ENCODE results near the gene SLC41A3. TPM values are rescaled to one million over a fixed set of nuclear protein-coding genes. Genes with fewer than 3 reads are reported as not detected.
"Not testable (repeated sequence)": the region's sequence is repeated elsewhere in the genome, so short reads cannot be mapped to it uniquely, and the experiment has no call there.

Gene SLC41A3
- total RNA-seq, 1 donor = 25.3 TPM

DNA sequence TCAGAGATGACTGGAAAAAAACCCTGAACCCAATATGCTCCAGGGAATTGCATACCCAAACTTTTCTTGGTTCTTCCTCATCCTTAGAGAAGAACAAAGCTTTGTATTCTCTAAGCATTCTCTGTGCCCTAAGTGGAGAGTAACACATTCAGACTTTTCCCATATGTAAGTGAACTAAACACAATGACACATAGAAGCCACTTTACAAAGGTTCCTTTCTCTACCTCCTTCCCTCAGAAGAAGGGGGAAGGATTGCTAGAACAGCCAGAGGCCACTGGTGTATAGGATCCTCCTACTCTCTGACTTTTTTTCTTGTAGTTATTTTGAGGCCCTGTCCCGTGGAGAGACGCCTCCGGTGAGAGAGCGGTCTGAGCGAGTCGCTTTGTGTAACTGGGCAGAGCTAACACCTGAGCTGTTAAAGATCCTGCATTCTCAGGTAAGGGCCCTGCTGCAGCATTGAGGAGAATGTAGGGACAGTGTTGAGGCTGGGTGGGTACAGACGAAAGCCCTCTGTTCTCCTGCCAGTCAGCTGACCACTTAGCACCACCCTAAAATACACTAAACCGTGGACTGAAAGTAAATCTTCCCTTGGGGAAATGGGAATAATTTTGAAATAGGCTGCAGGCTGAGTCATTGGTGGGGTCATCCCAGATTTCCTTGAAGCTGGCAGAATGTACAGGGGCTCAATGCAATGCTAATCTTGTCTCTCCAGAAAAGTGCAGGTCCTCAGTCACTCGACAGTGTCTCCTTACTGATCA, 108.5 kb downstream of the SLC41A3 start:
- not testable (repeated sequence) for H3K4me3 ChIP-seq (ENCODE audit: low read length); H3K4me1 ChIP-seq (ENCODE audit: insufficient read depth, low read length); H3K9me3 ChIP-seq (ENCODE audit: low read depth, low read length)
- peaks cover 19% of the 10 kb centered on the region for H3K27me3 ChIP-seq (ENCODE audit: insufficient read depth, low read length)

DNA sequence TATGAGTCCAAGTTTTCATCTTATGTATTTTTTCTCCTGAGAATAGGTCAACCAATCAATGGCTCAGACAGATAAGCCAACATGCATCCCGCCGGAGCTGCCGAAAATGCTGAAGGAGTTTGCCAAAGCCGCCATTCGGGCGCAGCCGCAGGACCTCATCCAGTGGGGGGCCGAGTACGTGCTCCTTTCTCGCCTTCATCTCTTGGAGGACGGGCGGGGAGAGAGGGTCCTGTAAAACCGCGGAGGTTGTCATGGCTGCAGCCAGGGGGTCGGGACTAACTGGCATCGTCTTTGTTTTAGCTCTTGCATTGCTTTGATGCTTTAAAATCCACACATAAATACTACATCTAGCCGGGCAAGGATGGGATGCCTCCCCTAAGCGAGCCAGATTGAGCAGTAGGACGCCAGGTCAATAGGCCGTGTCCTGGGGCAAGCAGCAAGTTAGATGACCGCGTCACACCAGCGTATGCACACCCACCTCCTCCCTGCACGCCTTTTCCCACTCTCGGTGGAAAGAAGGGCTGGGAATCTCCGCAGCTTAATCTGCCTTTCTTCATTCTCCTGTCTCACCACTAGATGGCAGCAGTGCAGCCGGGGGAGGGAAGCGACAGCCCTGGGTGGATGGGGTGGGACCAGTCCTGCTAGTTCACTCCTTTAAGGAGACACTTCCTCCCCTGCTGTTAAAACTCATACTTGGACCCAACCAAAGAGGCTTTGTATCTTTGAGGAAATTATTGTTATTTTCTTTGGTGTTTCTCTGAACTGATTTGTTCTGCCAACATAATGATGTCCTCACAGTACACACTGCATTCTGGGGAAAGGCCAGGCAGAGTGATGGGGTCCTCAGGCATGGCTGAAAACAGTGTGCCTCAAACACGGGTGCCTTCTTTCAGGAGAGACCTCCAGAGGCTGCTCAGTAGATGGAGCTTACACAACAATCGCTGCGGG, 111.7 kb downstream of the SLC41A3 start:
- H3K4me3 ChIP-seq (ENCODE audit: low read length); H3K4me1 ChIP-seq (ENCODE audit: insufficient read depth, low read length); H3K9me3 ChIP-seq (ENCODE audit: low read depth, low read length): not testable (repeated sequence)
- peaks cover 23% of the 10 kb centered on the region for H3K27me3 ChIP-seq (ENCODE audit: insufficient read depth, low read length)

DNA sequence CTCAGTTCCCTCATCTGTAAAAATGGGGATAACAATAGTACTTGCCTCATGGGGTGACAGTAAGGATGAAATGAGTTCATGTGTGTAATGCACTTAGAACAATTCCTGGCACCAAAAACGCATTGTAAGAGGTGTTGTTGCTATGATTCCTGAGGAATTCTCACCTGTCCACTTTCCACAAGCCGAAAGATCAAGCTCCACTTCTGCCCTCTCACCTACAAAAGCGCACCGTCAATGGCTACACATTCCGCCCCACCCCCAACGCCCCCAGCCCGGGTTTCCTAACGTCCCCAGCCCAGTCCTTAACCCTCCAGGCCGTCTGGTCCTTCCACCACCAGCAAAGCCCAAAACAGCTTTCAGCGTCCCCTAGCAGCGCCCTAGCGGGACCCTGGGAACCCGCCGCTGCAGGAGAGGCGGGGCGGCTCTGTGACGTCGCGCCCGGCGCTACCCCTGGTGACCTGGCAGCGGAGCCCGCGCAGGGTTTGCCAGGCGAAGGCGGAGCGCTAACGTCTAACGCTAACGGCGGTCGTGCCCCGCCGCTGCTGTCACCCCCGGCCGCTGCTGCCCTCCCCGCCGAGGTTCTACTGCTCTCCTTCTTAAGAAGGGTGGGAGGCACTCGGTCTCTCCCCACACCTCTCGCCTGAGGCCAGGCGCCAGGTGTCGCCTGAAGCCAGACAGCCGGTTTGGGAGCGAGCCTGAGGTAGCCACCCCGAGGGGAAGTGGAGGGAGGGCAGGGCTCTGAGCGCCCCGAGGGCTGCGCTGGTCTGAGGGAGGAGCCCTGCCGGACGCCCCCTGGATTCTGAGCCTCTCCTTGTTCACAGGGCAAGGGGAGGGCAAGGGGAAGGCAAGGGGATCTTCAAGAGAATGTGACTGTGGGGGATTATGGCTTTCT, 115.0 kb downstream of the SLC41A3 start, which contains the start of gene ROPN1B:
Gene ROPN1B, plus strand, starts transcription at position 478 of the 892 bp plus-strand sequence. CDS start 2,877 bp downstream, outside the sequence.
- not testable (repeated sequence) for H3K4me1 ChIP-seq (ENCODE audit: insufficient read depth, low read length); H3K9me3 ChIP-seq (ENCODE audit: low read depth, low read length); H3K4me3 ChIP-seq (ENCODE audit: low read length)
- H3K27me3 ChIP-seq (ENCODE audit: insufficient read depth, low read length) = peaks cover 26% of the 10 kb centered on the region

DNA sequence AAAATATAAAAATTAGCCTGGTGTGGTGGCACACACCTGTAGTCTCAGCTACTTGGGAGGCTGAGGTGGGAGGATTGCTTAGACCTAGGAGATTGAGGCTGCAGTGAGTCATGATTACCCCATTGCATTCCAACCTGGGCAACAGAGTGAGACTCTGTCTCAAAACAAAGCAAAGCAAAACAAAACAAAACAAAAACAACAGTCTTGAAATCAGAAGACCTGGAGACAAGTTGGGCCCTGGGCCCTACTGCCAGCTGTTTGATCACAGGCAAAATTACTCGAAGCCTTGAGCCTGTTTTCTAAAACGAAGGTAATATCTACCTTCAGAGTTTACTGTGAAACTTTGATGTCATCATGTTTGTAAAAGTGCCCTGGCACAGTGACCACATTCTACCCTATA, 115.8 kb downstream of the SLC41A3 start:
- H3K4me3 ChIP-seq (ENCODE audit: low read length); H3K9me3 ChIP-seq (ENCODE audit: low read depth, low read length): not testable (repeated sequence)

DNA sequence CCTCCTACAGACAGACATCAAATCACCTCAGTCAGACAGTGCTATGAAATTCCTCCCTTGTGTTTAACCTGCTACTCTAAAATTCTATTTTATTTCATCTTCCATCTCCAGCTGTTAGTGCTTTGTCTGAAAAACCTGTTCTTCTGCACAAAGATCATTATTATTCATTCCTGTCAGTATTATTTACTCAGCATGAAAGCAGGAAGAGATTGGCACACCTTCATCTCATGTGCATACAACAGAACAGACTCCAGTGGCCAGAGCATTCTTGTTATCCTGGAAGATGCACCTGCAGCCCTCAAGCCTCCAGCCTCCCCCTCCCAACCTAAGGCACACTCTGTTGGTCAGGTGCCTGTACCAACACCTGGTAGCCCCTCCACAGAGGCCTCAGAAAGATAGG, 116.8 kb downstream of the SLC41A3 start:
- peaks cover 24% of the 10 kb centered on the region for H3K27me3 ChIP-seq (ENCODE audit: insufficient read depth, low read length)
- peaks cover 5% of the 10 kb centered on the region for H3K4me1 ChIP-seq (ENCODE audit: insufficient read depth, low read length)
- no peak overlapping the region for H3K4me3 ChIP-seq (ENCODE audit: low read length)
- H3K9me3 ChIP-seq (ENCODE audit: low read depth, low read length) = no peaks in the 10 kb centered on the region

More for the DNA sequence above, 115.8 kb downstream of the SLC41A3 start:
- not testable (repeated sequence) for H3K4me1 ChIP-seq (ENCODE audit: insufficient read depth, low read length)
- H3K27me3 ChIP-seq (ENCODE audit: insufficient read depth, low read length) = peaks cover 26% of the 10 kb centered on the region

DNA sequence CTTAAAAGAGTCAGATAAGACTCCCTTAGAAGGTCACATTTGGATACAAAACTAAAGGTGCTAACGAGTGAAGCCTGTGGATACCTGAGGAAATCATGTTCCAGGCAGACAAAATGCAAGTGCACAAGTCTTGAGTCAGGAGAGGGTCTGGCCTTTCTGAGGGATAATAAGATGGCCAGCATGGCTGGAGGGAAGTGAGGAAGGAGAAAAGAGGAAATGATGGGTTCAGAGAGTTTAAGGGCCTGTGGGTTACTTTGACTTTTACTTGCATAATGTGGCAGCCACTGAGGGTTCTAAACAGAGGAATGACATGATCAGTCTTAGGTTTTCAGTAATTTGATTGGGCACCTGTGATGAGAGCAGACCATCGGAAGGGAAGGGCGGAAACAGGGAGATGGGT, 118.4 kb downstream of the SLC41A3 start:
- no peaks in the 10 kb centered on the region for H3K9me3 ChIP-seq (ENCODE audit: low read depth, low read length)
- H3K27me3 ChIP-seq (ENCODE audit: insufficient read depth, low read length) = peaks cover 8% of the 10 kb centered on the region

DNA sequence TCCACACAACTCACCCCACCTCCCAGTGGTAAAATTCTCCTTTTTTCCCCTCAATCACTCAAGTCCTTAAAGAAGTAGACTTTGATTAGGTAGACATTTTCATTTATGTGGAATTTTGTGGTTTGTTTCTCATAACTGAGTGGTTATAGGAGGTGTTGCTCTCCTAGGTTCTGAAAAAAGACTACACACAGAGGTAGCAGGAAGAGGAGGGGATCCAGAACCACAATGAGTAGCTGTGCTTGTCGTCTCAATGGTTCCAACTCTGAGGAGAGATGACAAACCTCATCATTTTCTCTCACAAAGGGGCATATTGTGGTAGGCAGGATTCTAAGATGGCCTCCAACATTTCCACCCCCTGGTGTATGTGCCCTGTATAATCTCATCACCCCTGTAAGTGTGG, 120.1 kb downstream of the SLC41A3 start:
- H3K27me3 ChIP-seq (ENCODE audit: insufficient read depth, low read length); H3K9me3 ChIP-seq (ENCODE audit: low read depth, low read length); H3K4me3 ChIP-seq (ENCODE audit: low read length); H3K4me1 ChIP-seq (ENCODE audit: insufficient read depth, low read length): not testable (repeated sequence)

More for the DNA sequence above, 118.4 kb downstream of the SLC41A3 start:
- Histone ChIP-seq H3K4me3 (ENCODE audit: low read length) (no peak overlapping the region), H3K4me1 (ENCODE audit: insufficient read depth, low read length) (no peaks in the 10 kb centered on the region)

DNA sequence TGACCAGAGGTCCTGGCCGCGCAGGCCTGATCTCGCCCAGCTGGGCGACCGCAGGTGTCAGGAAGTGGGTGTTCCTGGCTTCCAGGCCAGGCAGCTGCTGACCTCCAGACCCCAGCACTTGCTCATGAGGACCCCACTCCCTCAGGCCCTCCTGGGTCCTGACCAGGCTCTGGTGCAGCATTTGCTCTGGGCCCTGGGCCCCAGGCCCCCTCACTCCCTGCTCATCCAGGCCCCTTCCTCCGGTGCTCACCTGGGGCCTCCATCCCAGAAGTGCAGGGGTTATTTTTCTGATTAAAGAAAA, 122.7 kb downstream of the SLC41A3 start:
- Histone ChIP-seq H3K4me1 (ENCODE audit: insufficient read depth, low read length) (no peaks in the 10 kb centered on the region), H3K4me3 (ENCODE audit: low read length) (no peak overlapping the region), H3K27me3 (ENCODE audit: insufficient read depth, low read length) (peaks cover 4% of the 10 kb centered on the region), H3K9me3 (ENCODE audit: low read depth, low read length) (no peaks in the 10 kb centered on the region)

DNA sequence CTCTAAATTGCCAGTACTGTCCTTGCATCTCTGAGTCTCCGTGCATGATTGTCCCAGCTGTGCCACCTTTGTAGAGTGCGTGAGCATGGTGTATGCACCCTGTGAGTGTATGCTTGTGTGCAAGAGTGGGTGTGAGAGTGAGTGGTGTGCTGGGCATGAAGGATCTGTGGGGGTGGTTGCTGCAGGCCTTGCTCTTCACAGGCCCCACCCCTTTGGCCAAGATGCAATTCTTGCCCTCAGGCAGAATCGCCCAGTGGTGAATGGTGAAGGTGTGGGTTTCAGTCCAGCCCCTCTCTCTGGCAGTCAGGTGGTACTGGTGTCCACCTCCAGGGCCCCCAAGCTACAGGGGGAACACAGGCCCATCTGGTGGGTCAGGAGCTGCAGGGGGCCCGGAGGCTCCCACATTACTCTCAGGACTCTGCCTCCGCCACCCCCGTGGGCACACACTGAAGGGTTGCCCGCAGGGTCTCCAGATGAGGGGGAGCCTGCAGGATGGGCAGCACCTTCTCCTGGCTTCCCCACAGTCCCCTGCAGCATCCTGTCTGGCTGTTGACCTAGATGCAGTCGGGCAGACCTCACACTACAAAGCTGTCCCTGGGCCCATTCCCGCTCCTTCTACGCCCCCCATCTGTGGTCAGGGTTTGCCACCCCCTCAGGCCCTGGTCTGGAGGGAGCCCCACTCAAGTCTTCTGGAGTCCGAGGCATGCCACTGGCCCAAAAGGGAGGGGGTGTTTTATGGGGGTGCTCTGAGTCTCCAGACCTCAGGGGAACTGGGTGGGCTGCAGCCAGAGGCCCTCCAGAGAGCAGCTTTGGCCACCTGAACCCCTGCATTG, 123.3 kb downstream of the SLC41A3 start:
- Histone ChIP-seq H3K9me3 (ENCODE audit: low read depth, low read length) (no peaks in the 10 kb centered on the region), H3K27me3 (ENCODE audit: insufficient read depth, low read length) (peaks cover 3% of the 10 kb centered on the region), H3K4me3 (ENCODE audit: low read length) (no peak overlapping the region), H3K4me1 (ENCODE audit: insufficient read depth, low read length) (no peaks in the 10 kb centered on the region)

DNA sequence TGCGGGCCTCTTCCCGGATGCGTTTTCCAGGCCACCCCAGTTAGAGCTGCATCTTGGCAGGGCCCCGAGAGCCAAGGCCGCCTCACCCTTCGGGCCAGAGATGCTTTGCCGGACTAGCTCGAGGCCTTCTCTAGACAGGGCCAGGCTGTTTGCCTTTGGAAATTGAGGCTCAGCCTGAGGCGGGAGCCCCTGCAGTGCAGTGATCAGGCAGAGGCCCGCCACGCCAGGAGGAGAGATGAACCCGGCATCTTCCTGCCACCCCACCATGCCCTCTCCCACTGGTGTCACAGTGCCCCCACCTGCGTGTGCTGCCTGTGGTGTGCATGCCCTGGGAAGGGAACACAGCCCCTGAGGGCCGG, 123.9 kb downstream of the SLC41A3 start:
- Histone ChIP-seq H3K4me1 (ENCODE audit: insufficient read depth, low read length) (no peaks in the 10 kb centered on the region), H3K4me3 (ENCODE audit: low read length) (no peak overlapping the region), H3K27me3 (ENCODE audit: insufficient read depth, low read length) (peaks cover 3% of the 10 kb centered on the region), H3K9me3 (ENCODE audit: low read depth, low read length) (no peaks in the 10 kb centered on the region)

DNA sequence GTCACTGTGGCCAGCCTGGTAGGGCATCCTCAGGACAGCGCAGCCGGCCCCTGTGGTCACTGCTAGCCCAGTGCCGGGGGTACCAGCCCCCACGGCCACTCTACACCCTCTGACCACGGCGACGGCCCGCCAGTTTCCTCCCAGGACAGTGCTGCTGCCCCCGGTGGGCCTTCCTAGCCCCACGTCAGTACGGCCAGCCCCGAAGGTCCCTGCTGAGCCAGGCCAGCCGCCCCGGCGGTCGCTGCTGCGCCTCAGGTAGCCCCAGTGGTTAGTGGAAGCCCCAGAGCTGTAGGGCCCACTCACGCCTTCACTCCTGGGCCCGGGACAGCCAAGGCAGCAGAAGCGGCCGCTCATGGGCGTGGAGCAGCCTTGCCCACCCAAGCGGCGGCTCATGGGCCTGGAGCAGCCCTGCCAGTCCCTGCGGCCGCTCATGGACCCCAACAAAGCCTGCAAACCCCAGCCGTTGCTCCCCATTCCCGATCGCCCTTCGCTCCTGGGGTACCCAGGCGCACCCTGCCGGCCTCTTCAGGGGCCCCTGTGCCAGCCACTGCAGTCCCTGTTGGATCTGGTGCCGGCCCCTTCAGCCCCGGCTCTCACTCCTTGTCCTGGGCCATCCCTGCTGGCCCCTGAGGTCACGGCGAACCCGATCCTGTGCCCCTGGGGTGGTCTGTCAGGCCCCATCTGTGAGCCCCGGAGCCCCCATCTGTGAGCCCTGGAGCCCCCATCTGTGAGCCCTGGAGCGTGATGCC, 124.4 kb downstream of the SLC41A3 start:
- Histone ChIP-seq H3K9me3 (ENCODE audit: low read depth, low read length) (no peaks in the 10 kb centered on the region), H3K27me3 (ENCODE audit: insufficient read depth, low read length) (peaks cover 3% of the 10 kb centered on the region), H3K4me1 (ENCODE audit: insufficient read depth, low read length) (no peaks in the 10 kb centered on the region), H3K4me3 (ENCODE audit: low read length) (no peak overlapping the region)

DNA sequence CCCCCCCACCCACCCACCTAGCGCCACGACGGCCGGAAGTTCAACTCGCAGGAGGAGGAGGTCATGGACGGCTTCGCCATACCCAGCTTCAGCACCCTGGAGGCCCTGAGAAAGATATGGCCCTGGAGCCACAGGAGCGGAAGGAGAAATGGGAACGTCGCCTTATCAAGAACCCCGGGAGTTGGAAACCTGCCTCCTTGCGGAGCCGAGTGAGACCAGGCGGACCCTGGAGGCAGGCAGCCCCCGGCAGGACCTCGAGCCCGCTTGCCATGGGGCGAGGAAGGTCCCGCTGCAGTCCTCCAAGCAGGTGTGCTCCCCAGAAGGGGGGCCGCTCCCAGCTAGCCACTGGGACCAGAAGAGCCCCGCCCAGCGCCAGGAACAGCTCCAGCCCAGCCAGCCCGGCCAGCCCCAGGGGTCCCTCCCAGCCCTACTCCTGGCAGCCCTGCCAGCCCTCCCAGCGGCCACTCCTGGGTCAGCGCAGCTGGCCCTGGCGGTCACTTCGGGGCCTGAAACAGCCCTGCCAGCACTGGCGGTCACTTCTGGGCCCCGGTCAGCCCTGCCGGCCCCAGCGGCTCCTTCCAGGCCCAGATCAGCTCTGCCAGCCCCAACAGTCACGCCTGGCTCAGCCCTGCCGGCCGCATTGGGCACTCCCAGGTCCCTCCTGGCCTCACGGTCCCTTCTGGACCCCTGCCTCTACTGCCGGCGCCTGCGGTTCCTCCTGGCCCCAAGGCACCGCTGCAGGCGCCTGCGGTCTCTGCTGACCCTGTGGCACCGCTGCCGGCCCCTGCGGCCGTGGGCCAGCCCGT, 125.2 kb downstream of the SLC41A3 start:
- peaks cover 3% of the 10 kb centered on the region for H3K27me3 ChIP-seq (ENCODE audit: insufficient read depth, low read length)
- no peaks in the 10 kb centered on the region for H3K9me3 ChIP-seq (ENCODE audit: low read depth, low read length)
- H3K4me3 ChIP-seq (ENCODE audit: low read length) = no peak overlapping the region
- no peaks in the 10 kb centered on the region for H3K4me1 ChIP-seq (ENCODE audit: insufficient read depth, low read length)
